GM11168 (cell line): ENCODE results near the gene CDH20.

ENCODE experiments used
- in situ Hi-C: fragments of 300-500 bp; cut with MboI; formaldehyde crosslinking; loops from one replicate; pipeline ENCODE4 v1.12.0; 2022; ENCODE audit warnings: low sequenced_read_pairs; ENCODE audit not compliant: unreplicated experiment

The CDH20 gene

GRCh38 chr18:61597316-61597715, 264.1 kb downstream of the CDH20 start:
- in situ Hi-C loops: loop anchor here (25.0 kb wide), 1 partner anchor 540 kb away; no protein-coding TSS in a partner anchor

DNA sequence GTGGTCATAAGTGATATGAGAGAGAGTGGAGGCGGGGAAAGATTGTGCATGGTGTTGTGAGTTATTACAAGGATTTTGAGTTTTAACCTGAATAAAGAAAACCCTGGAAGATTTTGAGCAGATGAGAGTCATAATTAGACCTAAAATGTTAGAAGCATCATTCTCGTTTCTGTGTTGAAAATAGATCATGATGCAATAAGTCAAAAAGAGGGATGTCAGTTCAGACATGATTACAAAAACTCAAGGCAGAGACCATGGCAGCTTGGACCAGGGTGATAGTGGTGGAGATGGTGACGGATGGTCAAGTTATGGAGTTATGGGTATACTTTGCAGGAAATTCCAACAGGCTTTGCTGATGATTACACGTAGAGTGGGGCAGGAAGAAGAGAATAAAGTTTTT, 267.2 kb downstream of the CDH20 start:
- in situ Hi-C loops: no loop called here

- in situ Hi-C loops: no loop called here
Observed at GRCh38 chr18:61602836-61603235, 269.6 kb downstream of the CDH20 start.
